Heart right ventricle (tissue), 16 donors: ENCODE results near the gene CCSER1. TPM values are rescaled to one million over a fixed set of nuclear protein-coding genes. Genes with fewer than 3 reads are reported as not detected.

ENCODE experiments used
- ATAC-seq, 8 donors: fragments of 200-7000 bp; cut with Tn5 transposase; one replicate each; pipeline ENCODE4 v1.9.1; 2020; ENCODE audit warnings: mild to moderate bottlenecking in 8 of 8, moderate library complexity in 8 of 8, moderate number of reproducible peaks in 1 of 8
- DNase-seq, 2 donors: peaks; one replicate each; pipeline ENCODE4 v3.0.0-alpha.2; 2020
- H3K27ac ChIP-seq, 10 donors: fragments of 200-600 bp; sonication (generic) in 2 of 10; one replicate each; pipeline versions ENCODE4 v1.5.0 to v1.8.0; 2020 to 2022; ENCODE audit warnings: mild to moderate bottlenecking in 3 of 10
- H3K27me3 ChIP-seq, 7 donors: fragments of 200-600 bp; one replicate each; pipeline ENCODE4 v1.8.0; 2021 to 2022; ENCODE audit warnings: mild to moderate bottlenecking in 2 of 7
- H3K36me3 ChIP-seq, 9 donors: fragments of 200-600 bp; sonication (generic) in 1 of 9; one replicate each; pipeline versions ENCODE4 v1.5.0 to v1.8.0; 2020 to 2022; ENCODE audit warnings: mild to moderate bottlenecking in 2 of 9
- H3K4me1 ChIP-seq, 9 donors: fragments of 200-600 bp; sonication (generic) in 1 of 9; one replicate each; pipeline versions ENCODE4 v1.5.0 to v1.8.0; 2020 to 2022; ENCODE audit warnings: mild to moderate bottlenecking in 4 of 9
- H3K4me3 ChIP-seq, 10 donors: fragments of 200-600 bp; sonication (generic) in 2 of 10; one replicate each; pipeline versions ENCODE4 v1.5.0 to v1.8.0; 2020 to 2022; ENCODE audit warnings: mild to moderate bottlenecking in 7 of 10, moderate library complexity in 2 of 10
- H3K9me3 ChIP-seq, 11 donors: fragments of 200-600 bp in 10 of 11; sonication (generic) in 2 of 11; one replicate each; pipeline versions ENCODE4 v1.5.0 to v1.8.0; 2013 to 2022; ENCODE audit warnings: mild to moderate bottlenecking in 2 of 11, control low read depth in 1 of 11, moderate library complexity in 1 of 11
- CTCF ChIP-seq, 9 donors: fragments of 200-600 bp; sonication (generic) in 2 of 9; IDR thresholded peaks; one replicate each; pipeline versions ENCODE4 v1.5.0 to v1.8.0; 2021 to 2022; ENCODE audit warnings: antibody characterized with exemption in 9 of 9, mild to moderate bottlenecking in 5 of 9, moderate library complexity in 1 of 9
- WGBS, 2 donors: extraction: QIAGEN DNeasy Blood & Tissue Kit; methylation state at CpG; one replicate each; pipeline ENCODE4 v1.1.7; 2013; ENCODE audit warnings: inconsistent platforms in 1 of 2; 5-methylcytosine and 5-hydroxymethylcytosine counted together
- intact Hi-C, 10 donors: fragments of 100-400 bp; cut with DNase I; formaldehyde crosslinking; loops; one replicate each; pipeline versions ENCODE4 v1.11.1 to v1.14.2; 2022
- polyA plus RNA-seq, 2 donors: library from polyadenylated mRNA; stranded (reverse); fragments of 200-250 nt; gene quantifications; one replicate each; pipeline ENCODE4 v1.2.3, GENCODE V29; 2013
- total RNA-seq, 10 donors: library from RNA; stranded (reverse); fragmentation: NEBNext Ultra II Directional in 3 of 10; extraction: Animal tissue kit (Norgen Biotek cat#: 25700) in 3 of 10; gene quantifications; one replicate each; pipeline versions ENCODE4 v1.2.1 to v1.2.4, GENCODE V29; 2021 to 2023
- donor health status: Arrhythmogenic right ventricular cardiomyopathy.
- donor health status: ischemic (EF 13 %, LVEDD 7.1; RV severe dilation, severe dysfunction).
- donor health status: healthy with polysubstance abuse.
- donor health status: DM: no; HTN: yes; CAD: no.
- donor health status: DM: no; HTN: no; CAD: no.
- donor health status: ischemic (EF 25% LVEDD 6.9; RV normal size, moderate dysfunction).
- donor health status: ischemic (EF 25% LVEDD 5.7; RV mildly dilated, moderate dysfunction).
- donor health status: healthy.
- donor health status: DM: yes; HTN: yes; CAD: no.
- donor health status: Ischemic cardiomyopathy.
- donor health status: ischemic (EF 35%, LVEDD 5.7; RV mildly dilated, moderate dysfunction).
- donor health status: nonischemic (EF 11% LVEDD 7.7; RV severe dilation, severe dysfunction).
- donor health status: DM: yes; HTN: yes; CAD: no.
- donor health status: PGD.
- donor health status: ischemic (EF 29% LVEDD 5.4; RV normal size, mild dysfunction).
- donor health status: nonischemic (EF 23%, LVEDD 6.1; RV moderate dilation, normal function).

CCSER1 gene
- total and polyA plus RNA-seq, 12 donors = 1.5 to 16.4 (median 12.0) TPM

- intact Hi-C loops = loop anchor here in 1 of 10 donors (5.0 kb wide), 1 partner anchor 157 kb away; no protein-coding TSS in a partner anchor
Observed at GRCh38 chr4:90540536-90540935, 413.3 kb downstream of the CCSER1 start.

GRCh38 chr4:90542216-90542615 is 415.0 kb downstream of the CCSER1 start:
- WGBS, 2 donors = 85 to 94% methylated on average over 4 of the region's 4 CpGs
- Histone ChIP-seq H3K36me3 (no peaks in the 10 kb centered on the region), H3K4me1 (peaks cover 0 to 12% (median 0%) of the 10 kb centered on the region in 9 donors), H3K4me3 (no peak overlapping the region), H3K27ac (no peak overlapping the region), H3K27me3 (no peaks in the 10 kb centered on the region), H3K9me3 (peaks cover 0 to 3% (median 0%) of the 10 kb centered on the region in 11 donors)
- no peak for TF ChIP-seq CTCF (IDR thresholded peaks at IDR 0.05)
- intact Hi-C loops = loop anchor here in 1 of 10 donors (5.0 kb wide), 1 partner anchor 155 kb away; no protein-coding TSS in a partner anchor
- no peak for DNase-seq
- no peak for ATAC-seq

More at GRCh38 chr4:90540536-90540935, 413.3 kb downstream of the CCSER1 start:
- Histone ChIP-seq H3K9me3 (peaks cover 0 to 5% (median 0%) of the 10 kb centered on the region in 11 donors), H3K36me3 (no peaks in the 10 kb centered on the region), H3K4me1 (peaks cover 0 to under 1% (median 0%) of the 10 kb centered on the region in 9 donors), H3K4me3 (no peak overlapping the region), H3K27me3 (no peaks in the 10 kb centered on the region), H3K27ac (no peak overlapping the region)
- no peak for TF ChIP-seq CTCF (IDR thresholded peaks at IDR 0.05)
- DNase-seq = no peak
- ATAC-seq = no peak

- Histone ChIP-seq H3K27ac (no peak overlapping the region), H3K4me3 (no peak overlapping the region), H3K27me3 (no peaks in the 10 kb centered on the region), H3K36me3 (no peaks in the 10 kb centered on the region), H3K4me1 (peaks cover 0 to 12% (median 0%) of the 10 kb centered on the region in 9 donors), H3K9me3 (no peaks in the 10 kb centered on the region)
- TF ChIP-seq CTCF (IDR thresholded peaks at IDR 0.05) = no peak
- DNase-seq (no peak), ATAC-seq (no peak)
- intact Hi-C loops = loop anchor here in 1 of 10 donors (5.0 kb wide), 1 partner anchor 154 kb away; no protein-coding TSS in a partner anchor
- WGBS, 2 donors = 64 to 67% methylated on average over 5 of the region's 5 CpGs
Observed at GRCh38 chr4:90543419-90544170, 416.4 kb downstream of the CCSER1 start.

- no peak for DNase-seq
- H3K27me3 ChIP-seq = no peaks in the 10 kb centered on the region
- 70 to 72% methylated on average over 2 of the region's 2 CpGs for WGBS, 2 donors
- TF ChIP-seq CTCF (IDR thresholded peaks at IDR 0.05) = no peak
- ATAC-seq = no peak
- H3K4me3 ChIP-seq = no peak overlapping the region
- H3K36me3 ChIP-seq = no peaks in the 10 kb centered on the region
- no peaks in the 10 kb centered on the region for H3K9me3 ChIP-seq
- H3K27ac ChIP-seq = no peak overlapping the region
- H3K4me1 ChIP-seq = peaks cover 0 to 12% (median 0%) of the 10 kb centered on the region in 9 donors
- intact Hi-C loops = loop anchor here in 1 of 10 donors (5.0 kb wide), 1 partner anchor 153 kb away; no protein-coding TSS in a partner anchor
Observed at GRCh38 chr4:90544532-90545045, 417.4 kb downstream of the CCSER1 start.
